ENCODE data around the gene PCCA. TPM values are rescaled to one million over a fixed set of nuclear protein-coding genes. Genes with fewer than 3 reads are reported as not detected.
"Not testable (repeated sequence)": the region's sequence is repeated elsewhere in the genome, so short reads cannot be mapped to it uniquely, and the experiment has no call there.

Gene PCCA
- total and polyA plus RNA-seq, 2 donors (not counting 3 experiments of a cell fraction or from before 2014, with no cell fraction given), result 5.7 to 20.2 TPM

GRCh38 chr13:100318473-100318872 lies 229.6 kb downstream of the PCCA start:
- H3K27me3 ChIP-seq (ENCODE audit: control insufficient read depth in 2 of 2, insufficient read depth in 2 of 2, low read length in 2 of 2); dilution Hi-C loops (cut with MboI; ENCODE audit: extremely low pct_ligation_motif_present, low sequenced_read_pairs); H2AFZ ChIP-seq (ENCODE audit: low read depth, low read length); FAIRE-seq; H4K20me1 ChIP-seq (replicated peaks; ENCODE audit: control insufficient read depth, extremely low read depth, insufficient read depth, low read length); H3K4me1 ChIP-seq (ENCODE audit: control insufficient read depth, extremely low read depth, insufficient read depth, low read length); BruUV-seq (replicated peaks); H3K9ac ChIP-seq (replicated peaks; ENCODE audit: extremely low read depth, insufficient read depth, low read length); intact Hi-C loops (cut with micrococcal nuclease); H3K36me3 ChIP-seq (ENCODE audit: control insufficient read depth in 2 of 2, extremely low read depth in 1 of 2, insufficient read depth in 2 of 2, low read length in 2 of 2); H3K9me3 ChIP-seq (replicated peaks; ENCODE audit: control insufficient read depth, insufficient read depth, low read length); CTCF ChIA-PET; POLR2A ChIA-PET; H3K79me2 ChIP-seq (ENCODE audit: control insufficient read depth, insufficient read depth, low read length); H3K9me1 ChIP-seq (replicated peaks; ENCODE audit: control insufficient read depth, extremely low read depth, insufficient read depth, low read length); H3K4me3 ChIP-seq (replicated peaks in 1 of 3; ENCODE audit: insufficient read depth in 1 of 3, low read depth in 1 of 3, low read length in 3 of 3); H3K27ac ChIP-seq (ENCODE audit: insufficient read depth, low read depth, low read length); DNase-seq (ENCODE audit: low read depth, low spot score); H3K4me2 ChIP-seq (ENCODE audit: insufficient read depth, low read length): not testable (repeated sequence)

GRCh38 chr13:100323937-100324336 lies 235.0 kb downstream of the PCCA start:
- H3K9me3 ChIP-seq (replicated peaks; ENCODE audit: control insufficient read depth, insufficient read depth, low read length), result no peaks in the 10 kb centered on the region
- H3K4me3 ChIP-seq (replicated peaks in 1 of 3; ENCODE audit: insufficient read depth in 1 of 3, low read depth in 1 of 3, low read length in 3 of 3), result no peak overlapping the region
- H4K20me1 ChIP-seq (replicated peaks; ENCODE audit: control insufficient read depth, extremely low read depth, insufficient read depth, low read length), result no peaks in the 10 kb centered on the region
- H2AFZ ChIP-seq (ENCODE audit: low read depth, low read length), result no peak overlapping the region
- no peaks in the 10 kb centered on the region for H3K4me1 ChIP-seq (ENCODE audit: control insufficient read depth, extremely low read depth, insufficient read depth, low read length)
- BruUV-seq (replicated peaks), result no TSS peak
- FAIRE-seq (no peak), DNase-seq (ENCODE audit: low read depth, low spot score) (no peak)
- no peaks in the 10 kb centered on the region for H3K9me1 ChIP-seq (replicated peaks; ENCODE audit: control insufficient read depth, extremely low read depth, insufficient read depth, low read length)
- intact Hi-C loops (cut with micrococcal nuclease), result no loop called here
- no peak overlapping the region for H3K9ac ChIP-seq (replicated peaks; ENCODE audit: extremely low read depth, insufficient read depth, low read length)
- dilution Hi-C loops (cut with MboI; ENCODE audit: extremely low pct_ligation_motif_present, low sequenced_read_pairs), result no loop called here
- no peaks in the 10 kb centered on the region for H3K36me3 ChIP-seq (ENCODE audit: control insufficient read depth in 2 of 2, extremely low read depth in 1 of 2, insufficient read depth in 2 of 2, low read length in 2 of 2)
- TF ChIP-seq POLR2A (IDR thresholded peaks at IDR 0.05; ENCODE audit: low read depth, low read length) (no peak), EZH2 (IDR thresholded peaks at IDR 0.05; ENCODE audit: borderline replicate concordance, low read depth, low read length, severe bottlenecking) (no peak), FOS (IDR thresholded peaks at IDR 0.05; ENCODE audit: borderline replicate concordance, insufficient read depth, low read length) (no peak)
- H3K27me3 ChIP-seq (ENCODE audit: control insufficient read depth in 2 of 2, insufficient read depth in 2 of 2, low read length in 2 of 2), result no peaks in the 10 kb centered on the region
- no peaks in the 10 kb centered on the region for H3K79me2 ChIP-seq (ENCODE audit: control insufficient read depth, insufficient read depth, low read length)
- CTCF ChIA-PET, result no interaction called here
- H3K4me2 ChIP-seq (ENCODE audit: insufficient read depth, low read length), result no peak overlapping the region
- H3K27ac ChIP-seq (ENCODE audit: insufficient read depth, low read depth, low read length), result no peak overlapping the region
- POLR2A ChIA-PET, result no interaction called here
